Breast epithelium (tissue), 4 donors: ENCODE data around the gene PHB1. TPM values are rescaled to one million over a fixed set of nuclear protein-coding genes. Genes with fewer than 3 reads are reported as not detected.

Experiments
- DNase-seq, 2 donors: peaks; one replicate each; pipeline ENCODE4 v3.0.0-alpha.2; 2019; ENCODE audit warnings: low spot score in 2 of 2
- H3K27ac ChIP-seq, 2 donors: fragments of 200-600 bp; sonication (generic) in 1 of 2; one replicate each; pipeline ENCODE4 v1.5.1; 2016 to 2019; ENCODE audit warnings: mild to moderate bottlenecking in 1 of 2
- H3K27me3 ChIP-seq, 2 donors: fragments of 200-600 bp; sonication (generic) in 1 of 2; one replicate each; pipeline versions ENCODE4 v1.5.1 to v1.6.0; 2017 to 2019; ENCODE audit warnings: control low read depth in 1 of 2, mild to moderate bottlenecking in 1 of 2
- H3K36me3 ChIP-seq: fragments of 200-600 bp; one replicate; pipeline ENCODE4 v1.5.1; 2019
- H3K4me1 ChIP-seq, 2 donors: fragments of 200-600 bp; sonication (generic); one replicate each; pipeline ENCODE4 v1.5.1; 2016 to 2019; ENCODE audit warnings: control low read depth in 1 of 2
- H3K4me3 ChIP-seq, 3 donors: fragments of 200-600 bp; sonication (generic); 1 replicate in 2 of 3; 2 replicates in 1 of 3; pipeline ENCODE4 v1.5.1; 2016 to 2019; ENCODE audit warnings: mild to moderate bottlenecking in 3 of 3, moderate library complexity in 2 of 3
- H3K9me3 ChIP-seq, 2 donors: fragments of 200-600 bp; sonication (generic) in 1 of 2; one replicate each; pipeline ENCODE4 v1.5.1; 2016 to 2019; ENCODE audit warnings: control low read depth in 1 of 2
- POLR2A ChIP-seq: fragments of 450-650 bp; IDR thresholded peaks from one replicate; pipeline ENCODE4 v1.6.1; 2016; ENCODE audit warnings: antibody characterized with exemption, mild to moderate bottlenecking, moderate library complexity
- POLR2AphosphoS5 ChIP-seq, 3 donors: sonication (generic); formaldehyde crosslinking; IDR thresholded peaks; one replicate each; pipeline ENCODE4 v1.6.1; 2017; ENCODE audit warnings: antibody characterized with exemption in 3 of 3
- intact Hi-C: fragments of 100-400 bp; cut with DNase I; formaldehyde crosslinking; loops from one replicate; pipeline ENCODE4 v1.15.1; 2023; ENCODE audit warnings: low total_unique reads
- total RNA-seq, 3 donors: library from RNA; depleted of rRNA; stranded (reverse); fragments of >200 nt; gene quantifications; one replicate each; pipeline ENCODE4 v1.1.0, GENCODE V29; 2016
- TF ChIP-seq, protein P1 (sequence below), 3 donors: fragments of 450-650 bp; IDR thresholded peaks; one replicate each; pipeline ENCODE4 v1.5.1; 2016 to 2017; ENCODE audit warnings: antibody characterized with exemption in 3 of 3, mild to moderate bottlenecking in 3 of 3, moderate library complexity in 3 of 3

PHB1 gene
- total RNA-seq, 3 donors from 2014 or later, result 100 to 110 (median 108) TPM

DNA sequence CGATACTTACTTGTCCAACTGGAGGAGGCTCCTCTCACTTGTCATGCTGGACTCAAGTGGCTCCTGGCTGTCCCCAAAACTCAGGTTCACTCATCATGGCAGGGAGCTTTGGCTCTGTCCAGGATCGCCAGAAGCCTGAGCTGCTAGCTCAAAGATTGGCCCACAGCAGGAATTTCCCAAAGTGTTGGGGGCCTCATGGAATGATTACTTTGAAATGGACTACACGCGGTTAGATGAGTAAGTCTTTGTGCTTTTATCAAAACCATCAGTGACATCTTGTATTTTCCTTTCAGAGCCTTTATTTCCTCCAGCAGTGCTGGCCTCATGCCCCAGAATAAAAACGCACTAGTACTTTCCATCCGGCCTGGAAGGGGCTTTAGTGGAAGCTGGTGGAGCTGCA, 29.2 kb upstream of the PHB1 start:
- TF ChIP-seq, protein P1, sequence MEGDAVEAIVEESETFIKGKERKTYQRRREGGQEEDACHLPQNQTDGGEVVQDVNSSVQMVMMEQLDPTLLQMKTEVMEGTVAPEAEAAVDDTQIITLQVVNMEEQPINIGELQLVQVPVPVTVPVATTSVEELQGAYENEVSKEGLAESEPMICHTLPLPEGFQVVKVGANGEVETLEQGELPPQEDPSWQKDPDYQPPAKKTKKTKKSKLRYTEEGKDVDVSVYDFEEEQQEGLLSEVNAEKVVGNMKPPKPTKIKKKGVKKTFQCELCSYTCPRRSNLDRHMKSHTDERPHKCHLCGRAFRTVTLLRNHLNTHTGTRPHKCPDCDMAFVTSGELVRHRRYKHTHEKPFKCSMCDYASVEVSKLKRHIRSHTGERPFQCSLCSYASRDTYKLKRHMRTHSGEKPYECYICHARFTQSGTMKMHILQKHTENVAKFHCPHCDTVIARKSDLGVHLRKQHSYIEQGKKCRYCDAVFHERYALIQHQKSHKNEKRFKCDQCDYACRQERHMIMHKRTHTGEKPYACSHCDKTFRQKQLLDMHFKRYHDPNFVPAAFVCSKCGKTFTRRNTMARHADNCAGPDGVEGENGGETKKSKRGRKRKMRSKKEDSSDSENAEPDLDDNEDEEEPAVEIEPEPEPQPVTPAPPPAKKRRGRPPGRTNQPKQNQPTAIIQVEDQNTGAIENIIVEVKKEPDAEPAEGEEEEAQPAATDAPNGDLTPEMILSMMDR (IDR thresholded peaks at IDR 0.05), result no peak
- peaks cover 0 to 10% of the 10 kb centered on the region in 2 donors for H3K27me3 ChIP-seq
- H3K4me3 ChIP-seq, result no peak overlapping the region
- DNase-seq, result no peak
- H3K36me3 ChIP-seq, result no peaks in the 10 kb centered on the region
- H3K9me3 ChIP-seq, result no peaks in the 10 kb centered on the region
- intact Hi-C loops, result no loop called here
- no peak overlapping the region for H3K27ac ChIP-seq
- H3K4me1 ChIP-seq, result no peaks in the 10 kb centered on the region

DNA sequence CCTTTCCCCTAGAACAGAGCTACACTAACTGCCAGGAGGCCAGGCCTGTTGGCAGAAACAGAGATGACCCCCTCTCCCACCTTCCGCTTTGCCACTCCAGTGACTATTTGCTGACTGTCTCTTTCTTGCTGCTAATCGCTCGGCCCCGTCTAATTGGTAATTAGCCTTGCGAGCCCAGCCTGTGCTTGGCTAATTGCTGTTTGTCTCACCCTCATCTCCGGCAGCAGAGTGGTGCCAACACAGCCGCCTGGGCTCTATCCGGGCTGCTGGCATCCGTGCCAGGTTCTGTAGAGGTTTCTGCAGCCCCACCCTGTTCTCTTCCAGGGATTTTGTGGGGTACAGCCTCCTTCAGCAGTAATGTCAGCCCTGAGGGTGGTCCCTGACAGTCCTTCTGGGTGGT, 27.4 kb upstream of the PHB1 start:
- peak in 1 of 2 donors; percentile 43 for DNase-seq
- intact Hi-C loops, result no loop called here
- Histone ChIP-seq H3K4me1 (no peaks in the 10 kb centered on the region), H3K9me3 (no peaks in the 10 kb centered on the region), H3K4me3 (no peak overlapping the region), H3K27ac (no peak overlapping the region), H3K27me3 (peaks cover 0 to 10% of the 10 kb centered on the region in 2 donors), H3K36me3 (no peaks in the 10 kb centered on the region)
- TF ChIP-seq, protein P1 (IDR thresholded peaks at IDR 0.05), result no peak
- TF ChIP-seq POLR2A, result no peak

DNA sequence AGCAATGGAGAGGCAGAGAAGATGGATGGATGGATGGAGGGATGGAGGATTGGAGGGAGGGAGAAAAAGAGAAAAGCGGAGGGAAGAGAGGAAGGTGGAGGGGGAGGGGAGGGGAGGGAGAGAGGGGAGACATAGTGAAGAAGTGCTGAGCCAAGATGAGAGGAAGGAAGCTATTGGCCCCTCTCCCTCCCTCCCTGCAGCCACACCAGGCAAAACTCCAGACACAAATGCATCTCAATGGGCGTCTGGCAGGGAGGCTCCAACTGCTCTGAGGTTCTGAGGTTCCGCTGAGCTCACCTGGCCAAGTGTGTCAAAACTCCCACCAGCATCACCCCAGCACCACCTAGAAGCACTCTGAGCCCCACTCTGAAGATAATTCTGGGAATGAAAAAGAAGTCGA, 26.9 kb upstream of the PHB1 start:
- no peak overlapping the region for H3K4me3 ChIP-seq
- TF ChIP-seq, protein P1 (IDR thresholded peaks at IDR 0.05), result no peak
- peaks cover 0 to 10% of the 10 kb centered on the region in 2 donors for H3K27me3 ChIP-seq
- H3K9me3 ChIP-seq, result no peaks in the 10 kb centered on the region
- H3K36me3 ChIP-seq, result no peaks in the 10 kb centered on the region
- intact Hi-C loops, result no loop called here
- DNase-seq, result peak in 1 of 2 donors; percentile 9
- H3K4me1 ChIP-seq, result no peaks in the 10 kb centered on the region
- no peak overlapping the region for H3K27ac ChIP-seq

DNA sequence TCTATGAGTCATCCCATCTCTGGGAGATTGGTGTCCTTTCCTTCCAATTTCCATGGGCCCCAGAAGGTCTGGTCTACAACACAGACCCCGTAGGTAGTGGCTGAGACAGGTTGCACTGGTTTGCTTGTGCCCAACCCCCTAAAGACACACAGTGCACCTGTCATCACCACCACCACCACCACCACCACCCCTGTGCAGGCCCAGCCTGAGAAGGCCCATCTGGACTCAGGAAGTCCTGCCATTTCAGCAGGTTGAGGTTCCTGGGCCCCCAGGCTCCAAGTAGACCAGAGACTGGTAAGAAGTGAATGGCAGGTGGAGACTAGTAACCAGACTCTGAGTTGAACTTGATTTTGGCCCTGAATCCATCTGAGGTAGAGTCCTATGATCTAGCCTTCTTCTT, 25.9 kb upstream of the PHB1 start:
- no peaks in the 10 kb centered on the region for H3K4me1 ChIP-seq
- no peak overlapping the region for H3K4me3 ChIP-seq
- peaks cover 0 to 10% of the 10 kb centered on the region in 2 donors for H3K27me3 ChIP-seq

DNA sequence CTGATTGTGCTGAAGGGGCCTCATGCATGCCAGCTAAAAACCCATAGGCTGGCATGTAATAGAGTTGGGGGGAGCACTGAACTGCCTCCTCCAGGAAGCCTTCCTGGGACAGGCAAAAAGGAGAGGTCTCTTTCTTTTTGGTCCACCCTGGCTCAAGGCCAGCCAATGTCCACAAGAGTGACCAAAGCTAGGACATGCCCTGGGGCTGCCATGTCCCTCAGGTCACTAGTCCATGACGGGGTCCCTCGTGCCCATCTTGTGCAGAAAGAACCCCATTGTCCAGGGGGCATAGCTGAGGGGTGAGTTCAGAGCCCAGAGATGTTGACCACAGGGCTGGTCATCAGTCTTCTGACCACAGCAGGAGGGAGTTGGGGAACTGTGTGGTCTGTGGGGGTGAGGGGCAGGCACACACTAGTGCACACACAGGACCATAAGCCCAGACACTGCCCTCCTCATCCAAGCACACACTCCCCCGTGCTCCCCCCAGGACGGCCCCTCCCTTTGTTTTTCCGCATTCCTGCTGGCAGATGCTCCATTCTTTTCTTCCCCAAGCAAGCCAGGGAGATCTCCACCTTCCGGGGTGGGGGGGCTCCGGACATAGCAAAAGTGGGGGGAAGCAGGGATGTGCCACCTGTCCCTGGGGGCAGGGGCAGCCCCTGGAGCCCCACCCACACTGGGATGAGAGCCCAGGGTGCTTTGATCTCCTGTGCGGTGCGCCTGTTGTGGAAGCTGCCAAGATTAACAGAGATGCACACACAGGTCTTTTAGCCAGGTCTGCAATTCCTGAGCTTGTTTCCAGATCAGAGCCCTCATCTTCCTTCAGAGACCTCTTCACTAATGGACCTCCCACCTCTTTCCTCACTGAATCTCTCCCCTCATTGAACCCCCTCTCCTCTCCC, 25.2 kb upstream of the PHB1 start:
- intact Hi-C loops, result loop anchor here (5.0 kb wide), 1 partner anchor 107 kb away; no protein-coding TSS in a partner anchor
- peaks cover 0 to 10% of the 10 kb centered on the region in 2 donors for H3K27me3 ChIP-seq

More for the DNA sequence above, 25.9 kb upstream of the PHB1 start:
- DNase-seq, result peak in 1 of 2 donors; percentile 5
- intact Hi-C loops, result no loop called here
- Histone ChIP-seq H3K36me3 (no peaks in the 10 kb centered on the region), H3K27ac (no peak overlapping the region), H3K9me3 (no peaks in the 10 kb centered on the region)
- TF ChIP-seq POLR2A, result no peak
- TF ChIP-seq, protein P1 (IDR thresholded peaks at IDR 0.05), result no peak
- no peak for TF ChIP-seq POLR2AphosphoS5 (IDR thresholded peaks at IDR 0.05)

More for the DNA sequence above, 25.2 kb upstream of the PHB1 start:
- Histone ChIP-seq H3K4me1 (no peaks in the 10 kb centered on the region), H3K36me3 (no peaks in the 10 kb centered on the region), H3K27ac (no peak overlapping the region), H3K4me3 (no peak overlapping the region), H3K9me3 (no peaks in the 10 kb centered on the region)
- TF ChIP-seq, protein P1 (IDR thresholded peaks at IDR 0.05), result no peak
- TF ChIP-seq POLR2A (no peak), POLR2AphosphoS5 (IDR thresholded peaks at IDR 0.05) (no peak)
- peak; percentile 47 to 72 for DNase-seq
